Esophagus muscularis mucosa (tissue), 4 donors: ENCODE measurements around the gene KIF17.

Experiments
- CTCF ChIP-seq, 3 experiments: fragments of 200-600 bp in 2 of 3; fragments of 450-650 bp in 1 of 3; sonication (generic) in 2 of 3; IDR thresholded peaks; one replicate each; pipeline ENCODE4 v1.5.1; 2017 to 2019; ENCODE audit warnings: antibody characterized with exemption in 3 of 3, mild to moderate bottlenecking in 2 of 3, moderate library complexity in 1 of 3
- EP300 ChIP-seq: sonication (generic); formaldehyde crosslinking; IDR thresholded peaks from one replicate; pipeline ENCODE4 v1.6.1; 2017; ENCODE audit warnings: antibody characterized with exemption
- POLR2A ChIP-seq: fragments of 450-650 bp; IDR thresholded peaks from one replicate; pipeline ENCODE4 v1.6.1; 2017; ENCODE audit warnings: antibody characterized with exemption, moderate library complexity, mild to moderate bottlenecking, low read depth

DNA sequence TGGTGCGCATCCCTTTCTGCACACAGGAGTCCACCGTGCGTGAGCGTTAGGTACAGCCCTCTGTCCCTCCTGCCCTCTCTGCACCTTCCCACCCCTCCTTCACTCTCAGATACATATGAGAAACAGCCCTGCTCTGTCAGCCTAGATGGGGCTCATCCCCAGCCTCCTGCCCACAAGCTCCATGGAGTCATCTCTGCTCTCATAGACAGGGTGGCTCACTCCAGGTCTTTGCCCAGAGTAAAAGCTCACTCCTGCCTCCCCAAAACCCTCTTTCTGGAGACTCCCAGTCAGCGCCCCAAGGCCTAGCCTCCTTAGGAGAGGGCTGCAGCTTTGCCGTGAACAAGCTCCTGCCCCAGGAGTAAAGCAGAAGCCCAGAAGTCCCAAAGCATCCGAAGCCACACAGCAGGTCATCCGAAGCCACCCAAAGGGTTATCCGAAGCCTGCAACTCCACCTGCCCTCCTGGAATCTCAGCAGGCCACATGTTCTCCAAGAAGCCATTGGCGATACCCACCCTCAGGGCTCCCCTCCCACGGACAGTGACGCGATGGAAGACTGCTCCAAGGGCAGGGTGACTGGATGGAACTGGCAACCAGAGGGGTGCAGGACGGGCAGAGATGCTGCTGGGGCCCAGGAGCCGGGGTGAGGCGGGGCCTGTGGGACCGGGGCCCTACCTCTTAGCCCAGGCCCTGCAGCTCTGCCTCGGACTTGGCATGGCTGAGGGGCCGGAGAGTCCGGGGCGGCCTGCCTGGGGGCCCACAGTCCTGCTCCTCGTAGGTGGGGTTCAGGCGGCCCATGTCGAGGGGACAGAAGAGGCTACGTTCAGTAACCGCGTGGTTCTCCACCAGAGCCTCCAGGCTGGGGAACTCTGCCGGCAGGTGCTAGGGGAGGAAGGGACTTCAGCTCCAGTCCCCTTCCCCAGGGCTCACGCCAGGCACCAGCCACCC, 3.6 kb upstream of the KIF17 start:
- TF ChIP-seq CTCF (IDR thresholded peaks at IDR 0.05): no peak
- no peak for TF ChIP-seq POLR2A
- TF ChIP-seq EP300: no peak
